Measurements from ENCODE around the gene SIGLEC7.

The SIGLEC7 gene

DNA sequence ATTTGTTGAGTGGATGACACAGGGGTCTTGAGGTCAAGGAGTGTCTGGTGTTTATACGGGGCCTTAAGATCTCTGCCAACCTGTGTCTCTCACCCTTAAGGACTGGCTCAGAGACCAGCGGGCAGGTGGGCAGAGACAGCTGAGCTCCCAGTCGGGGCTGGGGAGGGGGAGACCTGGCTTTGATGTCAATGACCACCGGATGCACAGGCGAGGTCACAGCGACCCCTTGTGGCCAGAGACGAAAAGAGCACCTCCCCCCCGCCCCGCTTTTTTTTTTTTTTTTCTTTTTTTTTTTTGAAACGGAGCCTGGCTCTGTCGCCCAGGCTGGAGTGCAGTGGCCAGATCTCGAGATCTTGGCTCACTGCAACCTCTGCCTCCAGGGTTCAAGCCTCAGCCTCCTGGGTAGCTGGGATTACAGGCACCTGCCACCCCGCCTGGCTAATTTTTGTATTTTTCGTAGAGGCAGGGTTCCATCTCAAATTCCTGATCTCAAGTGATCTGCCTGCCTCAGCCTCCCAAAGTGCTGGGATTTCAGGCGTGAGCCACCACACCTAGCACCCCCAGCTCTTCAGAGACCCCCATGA lies 47.3 kb upstream of the SIGLEC7 start (continued):
- no peak for TF ChIP-seq ZNF548 (tag by site-specific recombination; IDR thresholded peaks at IDR 0.05)
- no peak for TF ChIP-seq ZNF639 (tag by site-specific recombination; IDR thresholded peaks at IDR 0.05)
- 0 out of 2 replicates have a peak, but pooled peaks have one; percentile 8 for TF ChIP-seq ZFHX2 (tag by site-specific recombination; conservative IDR thresholded peaks at IDR 0.05)
- TF ChIP-seq, protein P1, sequence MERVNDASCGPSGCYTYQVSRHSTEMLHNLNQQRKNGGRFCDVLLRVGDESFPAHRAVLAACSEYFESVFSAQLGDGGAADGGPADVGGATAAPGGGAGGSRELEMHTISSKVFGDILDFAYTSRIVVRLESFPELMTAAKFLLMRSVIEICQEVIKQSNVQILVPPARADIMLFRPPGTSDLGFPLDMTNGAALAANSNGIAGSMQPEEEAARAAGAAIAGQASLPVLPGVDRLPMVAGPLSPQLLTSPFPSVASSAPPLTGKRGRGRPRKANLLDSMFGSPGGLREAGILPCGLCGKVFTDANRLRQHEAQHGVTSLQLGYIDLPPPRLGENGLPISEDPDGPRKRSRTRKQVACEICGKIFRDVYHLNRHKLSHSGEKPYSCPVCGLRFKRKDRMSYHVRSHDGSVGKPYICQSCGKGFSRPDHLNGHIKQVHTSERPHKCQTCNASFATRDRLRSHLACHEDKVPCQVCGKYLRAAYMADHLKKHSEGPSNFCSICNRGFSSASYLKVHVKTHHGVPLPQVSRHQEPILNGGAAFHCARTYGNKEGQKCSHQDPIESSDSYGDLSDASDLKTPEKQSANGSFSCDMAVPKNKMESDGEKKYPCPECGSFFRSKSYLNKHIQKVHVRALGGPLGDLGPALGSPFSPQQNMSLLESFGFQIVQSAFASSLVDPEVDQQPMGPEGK (tag by site-specific recombination; IDR thresholded peaks at IDR 0.05) = 0 out of 2 replicates have a peak, but pooled peaks have one; percentile 32
- TF ChIP-seq ZBTB17 (tag by site-specific recombination; IDR thresholded peaks at IDR 0.05) = peak; percentile 38; the same call in 1 of the 2 replicates
- peak; percentile 49; the same call in 1 of the 2 replicates for TF ChIP-seq TCF7L2 (IDR thresholded peaks at IDR 0.05; ENCODE audit: borderline replicate concordance, low read depth, low read length)
- no peak for TF ChIP-seq ZFP69B (tag by site-specific recombination; IDR thresholded peaks at IDR 0.05)
- no peak for TF ChIP-seq KLF1 (tag by site-specific recombination; IDR thresholded peaks at IDR 0.05)
- no peak for TF ChIP-seq ZNF785 (tag by site-specific recombination; IDR thresholded peaks at IDR 0.05)
- no peak for TF ChIP-seq ZNF416 (tag by site-specific recombination; IDR thresholded peaks at IDR 0.05)
- TF ChIP-seq ZNF140 (tag by site-specific recombination; IDR thresholded peaks at IDR 0.05) = no peak
- no peak for TF ChIP-seq OVOL3 (tag by site-specific recombination; IDR thresholded peaks at IDR 0.05)

GRCh38 chr19:51096473-51097165 lies 45.5 kb upstream of the SIGLEC7 start:
- H3K27ac ChIP-seq (ENCODE audit: extremely low read depth, low read depth, low read length) = no peak overlapping the region
- POLR2A ChIA-PET = interaction anchor here (0.8 kb wide), 1 partner anchor 292 kb away, joined by 3 read pairs; no protein-coding TSS in a partner anchor

More at GRCh38 chr19:51096473-51097165, 45.5 kb upstream of the SIGLEC7 start:
- Histone ChIP-seq H3K4me3 (ENCODE audit: low read depth, low read length) (no peak overlapping the region), H3K36me3 (ENCODE audit: control insufficient read depth in 2 of 2, insufficient read depth in 1 of 2, low read length in 2 of 2) (peaks cover under 1 to 26% of the 10 kb centered on the region in 2 experiments; a peak in 2 of 3 replicates), H3K9me3 (ENCODE audit: control insufficient read depth, insufficient read depth, low read depth, low read length) (no peaks in the 10 kb centered on the region), H3K4me1 (ENCODE audit: control insufficient read depth, insufficient read depth, low read length) (peaks cover 17% of the 10 kb centered on the region)
- TF ChIP-seq, protein P2, sequence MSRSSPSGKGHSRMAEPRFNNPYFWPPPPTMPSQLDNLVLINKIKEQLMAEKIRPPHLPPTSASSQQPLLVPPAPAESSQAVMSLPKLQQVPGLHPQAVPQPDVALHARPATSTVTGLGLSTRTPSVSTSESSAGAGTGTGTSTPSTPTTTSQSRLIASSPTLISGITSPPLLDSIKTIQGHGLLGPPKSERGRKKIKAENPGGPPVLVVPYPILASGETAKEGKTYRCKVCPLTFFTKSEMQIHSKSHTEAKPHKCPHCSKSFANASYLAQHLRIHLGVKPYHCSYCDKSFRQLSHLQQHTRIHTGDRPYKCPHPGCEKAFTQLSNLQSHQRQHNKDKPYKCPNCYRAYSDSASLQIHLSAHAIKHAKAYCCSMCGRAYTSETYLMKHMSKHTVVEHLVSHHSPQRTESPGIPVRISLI (tag by site-specific recombination; IDR thresholded peaks at IDR 0.05) = no peak
- TF ChIP-seq ZNF341 (tag by site-specific recombination; IDR thresholded peaks at IDR 0.05; ENCODE audit: low read depth) = peak; percentile 46
- no peak for TF ChIP-seq ZNF37A (tag by site-specific recombination; IDR thresholded peaks at IDR 0.05)
- TF ChIP-seq, protein P3, sequence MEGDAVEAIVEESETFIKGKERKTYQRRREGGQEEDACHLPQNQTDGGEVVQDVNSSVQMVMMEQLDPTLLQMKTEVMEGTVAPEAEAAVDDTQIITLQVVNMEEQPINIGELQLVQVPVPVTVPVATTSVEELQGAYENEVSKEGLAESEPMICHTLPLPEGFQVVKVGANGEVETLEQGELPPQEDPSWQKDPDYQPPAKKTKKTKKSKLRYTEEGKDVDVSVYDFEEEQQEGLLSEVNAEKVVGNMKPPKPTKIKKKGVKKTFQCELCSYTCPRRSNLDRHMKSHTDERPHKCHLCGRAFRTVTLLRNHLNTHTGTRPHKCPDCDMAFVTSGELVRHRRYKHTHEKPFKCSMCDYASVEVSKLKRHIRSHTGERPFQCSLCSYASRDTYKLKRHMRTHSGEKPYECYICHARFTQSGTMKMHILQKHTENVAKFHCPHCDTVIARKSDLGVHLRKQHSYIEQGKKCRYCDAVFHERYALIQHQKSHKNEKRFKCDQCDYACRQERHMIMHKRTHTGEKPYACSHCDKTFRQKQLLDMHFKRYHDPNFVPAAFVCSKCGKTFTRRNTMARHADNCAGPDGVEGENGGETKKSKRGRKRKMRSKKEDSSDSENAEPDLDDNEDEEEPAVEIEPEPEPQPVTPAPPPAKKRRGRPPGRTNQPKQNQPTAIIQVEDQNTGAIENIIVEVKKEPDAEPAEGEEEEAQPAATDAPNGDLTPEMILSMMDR (tag by site-specific recombination; IDR thresholded peaks at IDR 0.05) = peak; percentile 39; the same call in 1 of the 2 replicates
- TF ChIP-seq ZNF654 (tag by site-specific recombination; IDR thresholded peaks at IDR 0.05; ENCODE audit: low read depth) = 0 out of 2 replicates have a peak, but pooled peaks have one; percentile 2
- CTCF ChIA-PET = interaction anchor here (0.5 to 7.0 kb wide), 39 partner anchors 11 to 1763 kb away, joined by 3 to 177 read pairs (median 4); partner anchors contain the start of genes CTU1 and KLK10

All from HEK293 (cell line).